NB4 (cell line): ENCODE data around the gene SERF2.

Experiments used
- MYC ChIP-seq: IDR thresholded peaks from 2 replicates; pipeline ENCODE4 v1.6.1; 2011; ENCODE audit warnings: low read depth, low read length
- POLR2A ChIP-seq: IDR thresholded peaks from 2 replicates; pipeline ENCODE4 v1.6.1; 2011; ENCODE audit warnings: mild to moderate bottlenecking; ENCODE audit not compliant: insufficient read length; ENCODE audit errors: extremely low read depth
- TF ChIP-seq, protein P1 (sequence below): IDR thresholded peaks from one replicate; pipeline ENCODE4 v1.5.1; 2012; ENCODE audit warnings: low read depth, low read length
- TF ChIP-seq, protein P2 (sequence below): IDR thresholded peaks from 2 replicates; pipeline ENCODE4 v1.6.1; 2011; ENCODE audit warnings: low read depth, low read length

DNA sequence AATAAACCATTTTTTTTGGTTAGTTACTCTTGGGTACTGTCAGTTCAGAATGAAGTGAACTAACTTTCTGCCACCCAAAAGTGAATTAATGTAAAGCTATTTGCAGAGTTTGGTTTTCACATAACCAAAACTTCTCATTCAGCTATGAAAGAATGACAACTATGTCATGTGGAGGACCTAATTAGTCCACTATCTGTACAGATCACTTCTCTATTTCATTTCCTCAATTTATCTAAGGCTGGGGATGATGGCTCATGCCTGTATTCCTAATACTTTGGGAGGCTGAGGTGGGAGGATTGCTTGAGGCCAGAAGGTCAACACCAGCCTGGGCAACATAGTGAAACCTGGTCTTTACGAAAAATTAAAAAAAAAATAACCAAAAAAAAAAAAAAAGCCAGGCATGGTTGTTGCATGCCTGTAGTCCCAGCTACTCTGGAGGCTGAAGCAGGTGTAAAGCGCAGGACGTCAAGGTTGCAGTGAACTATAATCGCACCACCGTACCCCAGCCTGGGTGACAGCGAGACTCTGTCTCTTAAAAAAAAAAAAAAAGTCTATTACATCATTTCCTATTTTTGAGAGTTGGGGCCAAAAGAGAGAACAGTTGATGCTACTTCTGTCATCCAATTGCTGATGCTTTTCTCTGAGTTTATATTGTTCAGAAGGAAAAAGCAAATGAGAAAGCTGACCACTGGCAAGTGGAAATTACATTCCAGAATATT is 17.0 kb downstream of the SERF2 start:
- TF ChIP-seq, protein P1, sequence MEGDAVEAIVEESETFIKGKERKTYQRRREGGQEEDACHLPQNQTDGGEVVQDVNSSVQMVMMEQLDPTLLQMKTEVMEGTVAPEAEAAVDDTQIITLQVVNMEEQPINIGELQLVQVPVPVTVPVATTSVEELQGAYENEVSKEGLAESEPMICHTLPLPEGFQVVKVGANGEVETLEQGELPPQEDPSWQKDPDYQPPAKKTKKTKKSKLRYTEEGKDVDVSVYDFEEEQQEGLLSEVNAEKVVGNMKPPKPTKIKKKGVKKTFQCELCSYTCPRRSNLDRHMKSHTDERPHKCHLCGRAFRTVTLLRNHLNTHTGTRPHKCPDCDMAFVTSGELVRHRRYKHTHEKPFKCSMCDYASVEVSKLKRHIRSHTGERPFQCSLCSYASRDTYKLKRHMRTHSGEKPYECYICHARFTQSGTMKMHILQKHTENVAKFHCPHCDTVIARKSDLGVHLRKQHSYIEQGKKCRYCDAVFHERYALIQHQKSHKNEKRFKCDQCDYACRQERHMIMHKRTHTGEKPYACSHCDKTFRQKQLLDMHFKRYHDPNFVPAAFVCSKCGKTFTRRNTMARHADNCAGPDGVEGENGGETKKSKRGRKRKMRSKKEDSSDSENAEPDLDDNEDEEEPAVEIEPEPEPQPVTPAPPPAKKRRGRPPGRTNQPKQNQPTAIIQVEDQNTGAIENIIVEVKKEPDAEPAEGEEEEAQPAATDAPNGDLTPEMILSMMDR = no peak
- TF ChIP-seq POLR2A (no peak), MYC (no peak)
- TF ChIP-seq, protein P2, sequence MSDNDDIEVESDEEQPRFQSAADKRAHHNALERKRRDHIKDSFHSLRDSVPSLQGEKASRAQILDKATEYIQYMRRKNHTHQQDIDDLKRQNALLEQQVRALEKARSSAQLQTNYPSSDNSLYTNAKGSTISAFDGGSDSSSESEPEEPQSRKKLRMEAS = no peak
